ENCODE results near the gene SORCS1.

GRCh38 chr10:107133656-107134055, 30.9 kb downstream of the SORCS1 start:
- TF ChIP-seq POLR2AphosphoS5 (IDR thresholded peaks at IDR 0.05; ENCODE audit: borderline replicate concordance, low read depth, low read length) (no peak), EZH2 (IDR thresholded peaks at IDR 0.05) (no peak)
